GM18511 (cell line): ENCODE data around the gene RNU1-4.
"Not testable (repeated sequence)": the region's sequence is repeated elsewhere in the genome, so short reads cannot be mapped to it uniquely, and the experiment has no call there.

Experiments
- ATAC-seq: cut with Tn5 transposase; IDR thresholded peaks from one replicate; pipeline ENCODE4 v1.9.1; 2021; ENCODE audit warnings: mild to moderate bottlenecking, moderate library complexity; ENCODE audit not compliant: unreplicated experiment

The RNU1-4 gene

GRCh38 chr1:16725439-16726245 is 14.7 kb upstream of the RNU1-4 start:
- not testable (repeated sequence) for ATAC-seq

- no peak for ATAC-seq
Observed at GRCh38 chr1:16727190-16728111, 12.9 kb upstream of the RNU1-4 start.

GRCh38 chr1:16728243-16728949 is 11.9 kb upstream of the RNU1-4 start:
- peak; percentile 56 for ATAC-seq

- ATAC-seq, result not testable (repeated sequence)
Observed at GRCh38 chr1:16732254-16732896, 7.9 kb upstream of the RNU1-4 start.

- not testable (repeated sequence) for ATAC-seq
Observed at GRCh38 chr1:16741230-16741629, 914 bp downstream of the RNU1-4 start.

- not testable (repeated sequence) for ATAC-seq
Observed at GRCh38 chr1:16747660-16748059, 7.3 kb downstream of the RNU1-4 start.

- not testable (repeated sequence) for ATAC-seq
Observed at GRCh38 chr1:16748710-16749109, 8.4 kb downstream of the RNU1-4 start.

GRCh38 chr1:16749910-16750888 is 9.9 kb downstream of the RNU1-4 start:
- ATAC-seq, result not testable (repeated sequence)

GRCh38 chr1:16752770-16753169 is 12.5 kb downstream of the RNU1-4 start:
- not testable (repeated sequence) for ATAC-seq

GRCh38 chr1:16755385-16755784 is 15.1 kb downstream of the RNU1-4 start:
- ATAC-seq, result not testable (repeated sequence)

GRCh38 chr1:16755932-16756331 is 15.6 kb downstream of the RNU1-4 start:
- not testable (repeated sequence) for ATAC-seq

- not testable (repeated sequence) for ATAC-seq
Observed at GRCh38 chr1:16757574-16757973, 17.3 kb downstream of the RNU1-4 start.

- ATAC-seq, result not testable (repeated sequence)
Observed at GRCh38 chr1:16758060-16758459, 17.7 kb downstream of the RNU1-4 start.

GRCh38 chr1:16759041-16759493 is 18.8 kb downstream of the RNU1-4 start:
- not testable (repeated sequence) for ATAC-seq

GRCh38 chr1:16759650-16760455 is 19.5 kb downstream of the RNU1-4 start:
- ATAC-seq, result not testable (repeated sequence)

- not testable (repeated sequence) for ATAC-seq
Observed at GRCh38 chr1:16760456-16760765, 20.1 kb downstream of the RNU1-4 start.

GRCh38 chr1:16760801-16761200 is 20.5 kb downstream of the RNU1-4 start:
- ATAC-seq, result not testable (repeated sequence)

GRCh38 chr1:16764248-16764819 is 24.0 kb downstream of the RNU1-4 start:
- not testable (repeated sequence) for ATAC-seq
